GM23248 (cell line): ENCODE results near the gene ZNF497. TPM values are rescaled to one million over a fixed set of nuclear protein-coding genes. Genes with fewer than 3 reads are reported as not detected.
"Not testable (repeated sequence)": the region's sequence is repeated elsewhere in the genome, so short reads cannot be mapped to it uniquely, and the experiment has no call there.

Experiments
- DNase-seq: peaks from one replicate; pipeline ENCODE4 v3.0.0-alpha.2; 2015
- H2AFZ ChIP-seq: fragments of 200-600 bp; sonication (generic); 2 replicates; pipeline ENCODE4 v1.6.1; 2016; ENCODE audit warnings: antibody characterized with exemption
- H3F3A ChIP-seq: fragments of 200-600 bp; sonication (generic); 2 replicates; pipeline ENCODE4 v1.6.1; 2016; ENCODE audit warnings: mild to moderate bottlenecking, antibody characterized with exemption, mixed run types; ENCODE audit not compliant: insufficient read depth
- H3K27ac ChIP-seq: fragments of 200-600 bp; sonication (generic); 2 replicates; pipeline ENCODE4 v1.5.1; 2016; ENCODE audit warnings: mild to moderate bottlenecking
- H3K27me3 ChIP-seq: fragments of 200-600 bp; sonication (generic); replicated peaks from 2 replicates; pipeline ENCODE4 v1.6.1; 2016; ENCODE audit warnings: mild to moderate bottlenecking; ENCODE audit not compliant: insufficient read depth
- H3K36me3 ChIP-seq: fragments of 200-600 bp; sonication (generic); 2 replicates; pipeline ENCODE4 v1.6.1; 2016; ENCODE audit warnings: low read depth, mild to moderate bottlenecking
- H3K4me1 ChIP-seq: fragments of 200-600 bp; sonication (generic); 2 replicates; pipeline ENCODE4 v1.6.1; 2016; ENCODE audit warnings: mild to moderate bottlenecking; ENCODE audit not compliant: insufficient read depth
- H3K4me2 ChIP-seq: fragments of 200-600 bp; sonication (generic); one replicate; pipeline ENCODE4 v1.6.1; 2016; ENCODE audit warnings: mild to moderate bottlenecking; ENCODE audit not compliant: unreplicated experiment
- H3K4me3 ChIP-seq: fragments of 200-600 bp; sonication (generic); 2 replicates; pipeline ENCODE4 v1.5.1; 2016; ENCODE audit warnings: mild to moderate bottlenecking
- H3K79me2 ChIP-seq: fragments of 200-600 bp; sonication (generic); 2 replicates; pipeline ENCODE4 v1.6.1; 2016; ENCODE audit warnings: mild to moderate bottlenecking; ENCODE audit not compliant: insufficient read depth
- H3K9ac ChIP-seq: fragments of 200-600 bp; sonication (generic); 2 replicates; pipeline ENCODE4 v1.6.1; 2016; ENCODE audit warnings: mild to moderate bottlenecking
- H3K9me2 ChIP-seq: fragments of 200-600 bp; sonication (generic); 2 replicates; pipeline ENCODE4 v1.6.1; 2016; ENCODE audit warnings: mixed run types, mild to moderate bottlenecking, moderate library complexity; ENCODE audit not compliant: insufficient read depth
- H3K9me3 ChIP-seq: fragments of 200-600 bp; sonication (generic); one replicate; pipeline ENCODE4 v1.6.1; 2017; ENCODE audit warnings: low read depth
- H4K20me1 ChIP-seq: fragments of 200-600 bp; sonication (generic); 2 replicates; pipeline ENCODE4 v1.6.0; 2016; ENCODE audit not compliant: insufficient read depth
- EZH2 ChIP-seq: fragments of 200-600 bp; sonication (generic); IDR thresholded peaks from 2 replicates; pipeline ENCODE4 v1.6.1; 2018; ENCODE audit warnings: antibody characterized with exemption, mild to moderate bottlenecking; ENCODE audit not compliant: insufficient read depth, poor library complexity, severe bottlenecking
- EZH2phosphoT487 ChIP-seq: fragments of 200-600 bp; sonication (generic); IDR thresholded peaks from 2 replicates; pipeline ENCODE4 v1.6.1; 2018; ENCODE audit warnings: antibody characterized with exemption, moderate library complexity, mild to moderate bottlenecking, low read depth; ENCODE audit not compliant: insufficient read depth
- WGBS, 2 experiments: methylation state at CpG; one replicate each; pipeline ENCODE4 v1.1.6; 2015 to 2017; ENCODE audit warnings: low lambda C conversion rate in 2 of 2, low coverage in 1 of 2; ENCODE audit errors: missing lambda C conversion rate in 2 of 2; 5-methylcytosine and 5-hydroxymethylcytosine counted together
- in situ Hi-C: fragments of 300-500 bp; cut with MboI; formaldehyde crosslinking; loops from 2 replicates; pipeline ENCODE4 v1.15.0; 2020
- polyA plus RNA-seq: library from polyadenylated mRNA; unstranded; fragments of >200 nt; fragmentation: Nextera tagmentation; extraction: Ambion mirVana; gene quantifications from 2 replicates; pipeline ENCODE4 v1.2.1, GENCODE V29; 2016
- total RNA-seq: library from RNA; depleted of rRNA; stranded (reverse); fragments of >200 nt; shearing (Covaris generic); gene quantifications from 2 replicates; pipeline ENCODE4 v1.2.3, GENCODE V29; 2014

The ZNF497 gene
- total and polyA plus RNA-seq, 2 experiments from 2014 or later: 0.65 to 0.97 TPM

DNA sequence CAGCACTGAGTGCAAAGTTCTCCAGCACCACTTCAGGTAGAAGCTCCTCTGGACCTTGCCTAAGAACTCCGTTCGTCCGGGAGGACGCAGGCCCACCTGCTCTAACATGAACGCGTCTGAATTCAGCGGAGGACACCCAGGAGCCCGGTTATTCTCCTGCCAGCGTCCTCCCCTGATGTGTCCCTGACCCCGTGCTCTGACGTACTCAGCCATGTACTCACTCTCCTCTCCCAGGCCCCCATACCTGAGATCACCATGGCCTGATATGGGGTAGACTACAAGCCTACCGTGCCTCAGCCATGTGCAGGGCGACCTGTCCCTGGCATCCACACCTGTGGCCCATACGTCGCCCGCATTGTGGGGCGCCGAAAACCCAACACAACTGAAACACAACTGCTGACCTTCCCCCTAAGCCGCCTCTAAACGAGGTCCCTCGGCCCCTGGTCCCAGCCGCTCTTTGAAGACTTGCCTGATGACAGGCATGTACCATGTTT lies 45.2 kb upstream of the ZNF497 start:
- WGBS, 2 experiments: 5 to 6% methylated on average over 22 of the region's 22 CpGs
- H3K9me3 ChIP-seq: no peaks in the 10 kb centered on the region

DNA sequence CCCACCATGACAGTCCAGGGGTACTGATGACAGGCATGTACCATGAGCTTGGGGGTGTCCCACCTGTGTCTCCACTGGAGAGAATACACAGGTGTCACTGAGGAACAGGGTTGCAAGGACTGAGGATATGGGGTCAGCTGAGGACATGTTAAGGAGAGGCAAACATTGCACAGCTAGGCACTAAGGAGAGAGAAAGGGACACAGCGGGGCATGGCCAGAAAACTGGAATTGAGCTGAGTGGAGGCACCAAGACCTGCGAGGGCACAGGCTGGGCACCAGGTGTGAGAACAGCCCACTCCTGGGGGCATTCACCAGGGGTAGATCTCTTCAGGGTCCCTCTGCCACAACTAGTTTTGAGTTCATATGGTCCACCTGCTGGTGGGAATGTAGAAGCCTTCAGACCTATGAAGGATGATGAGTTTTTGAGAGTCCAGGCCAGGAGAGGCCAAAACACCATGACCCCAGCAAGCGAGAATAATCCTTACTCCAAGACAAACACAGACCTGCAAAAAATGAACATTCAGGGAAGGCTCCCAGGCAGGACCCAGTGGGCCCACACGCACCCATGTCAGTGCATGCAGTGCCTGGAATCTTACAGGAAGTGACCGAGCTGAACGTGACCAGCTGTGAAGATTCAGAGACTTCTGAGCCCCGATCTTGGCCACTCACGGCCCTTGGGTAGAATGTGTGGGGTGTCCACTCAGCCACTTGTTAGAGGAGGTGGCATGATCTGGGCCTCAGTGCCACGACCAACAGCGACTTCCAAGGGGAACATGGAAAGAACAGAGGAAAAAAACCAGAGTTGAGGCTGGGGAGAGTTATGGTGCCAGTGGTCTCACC lies 44.5 kb upstream of the ZNF497 start:
- Histone ChIP-seq H3K4me3 (peak overlapping the region; percentile 91), H2AFZ (peak overlapping the region; percentile 84; the same call in 1 of the 2 replicates), H3K9ac (peak overlapping the region; percentile 92), H3K27me3 (no peaks in the 10 kb centered on the region), H3K79me2 (peaks cover 49% of the 10 kb centered on the region), H3K4me1 (0 out of 2 replicates have a peak, but pooled peaks cover 11% of the 10 kb centered on the region), H3F3A (0 out of 2 replicates have a peak, but pooled peaks cover 5% of the 10 kb centered on the region), H3K9me3 (no peaks in the 10 kb centered on the region), H3K9me2 (no peaks in the 10 kb centered on the region), H3K36me3 (no peaks in the 10 kb centered on the region), H3K4me2 (peak overlapping the region; percentile 93), H4K20me1 (no peaks in the 10 kb centered on the region), H3K27ac (peak overlapping the region; percentile 59)
- peak; percentile 55 for DNase-seq
- no peak for TF ChIP-seq EZH2phosphoT487
- no peak for TF ChIP-seq EZH2
- WGBS, 2 experiments: 58% methylated on average over 10 of the region's 10 CpGs
- in situ Hi-C loops: no loop called here

More for the DNA sequence above, 45.2 kb upstream of the ZNF497 start:
- peaks cover 54% of the 10 kb centered on the region for H3K79me2 ChIP-seq
- peak; percentile 54 for DNase-seq
- H2AFZ ChIP-seq: peak overlapping the region; percentile 84
- H3K9ac ChIP-seq: peak overlapping the region; percentile 92
- TF ChIP-seq EZH2 (no peak), EZH2phosphoT487 (no peak)
- H3K27ac ChIP-seq: peak overlapping the region; percentile 59
- in situ Hi-C loops: no loop called here
- no peaks in the 10 kb centered on the region for H3K36me3 ChIP-seq
- H3K9me2 ChIP-seq: no peaks in the 10 kb centered on the region
- no peaks in the 10 kb centered on the region for H4K20me1 ChIP-seq
- H3F3A ChIP-seq: 0 out of 2 replicates have a peak, but pooled peaks cover 5% of the 10 kb centered on the region
- H3K4me2 ChIP-seq: peak overlapping the region; percentile 93
- H3K4me3 ChIP-seq: peak overlapping the region; percentile 91
- 0 out of 2 replicates have a peak, but pooled peaks cover 11% of the 10 kb centered on the region for H3K4me1 ChIP-seq
- H3K27me3 ChIP-seq: no peaks in the 10 kb centered on the region

DNA sequence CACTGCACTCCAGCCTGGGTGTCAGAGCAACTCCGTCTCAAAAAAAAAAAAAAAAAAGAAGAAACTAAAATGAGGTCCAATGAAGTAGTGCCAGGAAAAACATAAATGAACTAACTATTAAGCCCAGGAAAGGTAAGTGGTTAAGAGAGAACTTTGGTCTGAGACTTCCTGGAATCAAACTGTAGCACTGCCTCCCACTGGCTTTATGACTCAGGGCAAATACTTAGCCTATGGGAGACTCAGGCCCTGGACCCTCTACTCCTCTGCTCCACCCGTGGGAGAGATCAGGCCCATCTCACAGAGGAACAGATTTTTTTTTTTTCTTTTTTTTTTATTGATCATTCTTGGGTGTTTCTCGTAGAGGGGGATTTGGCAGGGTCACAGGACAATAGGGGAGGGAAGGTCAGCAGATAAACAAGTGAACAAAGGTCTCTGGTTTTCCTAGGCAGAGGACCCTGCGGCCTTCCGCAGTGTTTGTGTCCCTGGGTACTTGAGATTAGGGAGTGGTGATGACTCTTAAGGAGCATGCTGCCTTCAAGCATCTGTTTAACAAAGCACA lies 41.4 kb upstream of the ZNF497 start:
- H3K4me2 ChIP-seq, H4K20me1 ChIP-seq, H3K9ac ChIP-seq, H3F3A ChIP-seq, H3K9me3 ChIP-seq, H3K36me3 ChIP-seq, H2AFZ ChIP-seq, in situ Hi-C loops, H3K27ac ChIP-seq, H3K27me3 ChIP-seq, H3K9me2 ChIP-seq, H3K4me3 ChIP-seq: not testable (repeated sequence)
- WGBS, 2 experiments: 67 to 73% methylated on average over 5 of the region's 5 CpGs
- DNase-seq: peak; percentile 23
- Histone ChIP-seq H3K79me2 (peaks cover 23% of the 10 kb centered on the region), H3K4me1 (peaks cover 12% of the 10 kb centered on the region)

DNA sequence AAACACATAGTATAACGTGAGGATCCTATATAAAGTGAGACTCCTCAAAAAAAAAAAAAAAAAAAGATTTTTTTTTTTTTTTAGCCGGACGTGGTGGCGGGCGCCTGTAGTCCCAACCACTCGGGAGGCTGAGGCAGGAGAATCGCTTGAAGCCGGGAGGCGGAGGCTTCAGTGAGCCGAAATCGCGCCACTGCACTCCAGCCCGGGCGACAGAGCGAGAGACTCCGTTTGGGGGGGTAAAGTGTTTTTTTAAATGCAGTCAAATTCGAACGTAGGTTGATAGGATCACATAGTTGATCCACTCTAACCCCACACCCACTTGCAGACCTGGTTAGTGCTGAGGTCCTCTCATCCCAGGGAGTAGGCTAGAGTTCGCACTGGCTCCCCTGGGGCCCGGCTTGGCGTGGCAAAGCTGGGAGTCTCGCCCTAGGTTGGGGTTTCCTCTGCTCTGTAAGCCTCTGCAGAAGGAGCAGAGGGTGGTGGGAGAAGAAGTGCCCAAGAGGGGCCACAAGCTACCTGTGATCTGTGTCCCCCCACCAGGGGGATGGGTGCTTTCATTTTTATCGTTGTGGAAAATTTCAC lies 39.4 kb upstream of the ZNF497 start:
- no peak for DNase-seq
- in situ Hi-C loops: no loop called here
- Histone ChIP-seq H3K36me3 (no peaks in the 10 kb centered on the region), H3F3A (0 out of 2 replicates have a peak, but pooled peaks cover 5% of the 10 kb centered on the region), H3K79me2 (peaks cover 5% of the 10 kb centered on the region; the same call in 1 of the 2 replicates), H3K4me1 (peaks cover 6% of the 10 kb centered on the region), H3K4me2 (peak overlapping the region; percentile 81), H2AFZ (peak overlapping the region; percentile 91), H3K9me2 (no peaks in the 10 kb centered on the region), H3K9ac (peak overlapping the region; percentile 84), H4K20me1 (no peaks in the 10 kb centered on the region), H3K27me3 (no peaks in the 10 kb centered on the region), H3K4me3 (peak overlapping the region; percentile 85), H3K27ac (peak overlapping the region; percentile 79), H3K9me3 (no peaks in the 10 kb centered on the region)
- 26 to 28% methylated on average over 21 to 23 of the region's 23 CpGs for WGBS, 2 experiments
- TF ChIP-seq EZH2phosphoT487 (no peak), EZH2 (no peak)
